Measurements from ENCODE around the gene GOLGA7B.

The GOLGA7B gene

DNA sequence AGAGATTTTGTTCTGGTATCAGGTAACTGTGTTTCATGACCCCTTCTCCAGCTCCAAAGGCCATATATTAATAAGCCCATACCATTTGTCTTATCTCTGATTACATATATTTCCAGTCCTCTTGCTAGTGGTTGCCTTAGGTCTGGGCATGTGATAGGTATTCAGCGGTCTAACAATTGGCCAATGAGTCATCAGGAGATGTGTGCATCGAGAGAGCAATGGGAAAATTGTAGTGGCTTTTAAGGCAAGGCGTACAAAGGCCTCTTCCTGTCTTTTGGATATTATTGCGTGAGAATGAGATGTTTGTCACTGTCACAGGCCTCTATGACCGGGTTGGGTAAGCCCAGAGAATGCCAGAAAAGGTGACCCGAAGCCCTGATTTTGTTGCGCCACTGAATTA lies 39.2 kb upstream of the GOLGA7B start:
- TF ChIP-seq SIN3A (IDR thresholded peaks at IDR 0.05; ENCODE audit: borderline replicate concordance, insufficient read depth, low read length) (no peak), POLR2AphosphoS5 (IDR thresholded peaks at IDR 0.05; ENCODE audit: low read depth, low read length) (no peak), FOXP2 (optimal IDR thresholded peaks at IDR 0.05; ENCODE audit: borderline replicate concordance, extremely low read depth, extremely low read length, insufficient read depth) (no peak), TAF1 (IDR thresholded peaks at IDR 0.05; ENCODE audit: borderline replicate concordance, insufficient read depth, low read length) (no peak)
- TF ChIP-seq, protein P1, sequence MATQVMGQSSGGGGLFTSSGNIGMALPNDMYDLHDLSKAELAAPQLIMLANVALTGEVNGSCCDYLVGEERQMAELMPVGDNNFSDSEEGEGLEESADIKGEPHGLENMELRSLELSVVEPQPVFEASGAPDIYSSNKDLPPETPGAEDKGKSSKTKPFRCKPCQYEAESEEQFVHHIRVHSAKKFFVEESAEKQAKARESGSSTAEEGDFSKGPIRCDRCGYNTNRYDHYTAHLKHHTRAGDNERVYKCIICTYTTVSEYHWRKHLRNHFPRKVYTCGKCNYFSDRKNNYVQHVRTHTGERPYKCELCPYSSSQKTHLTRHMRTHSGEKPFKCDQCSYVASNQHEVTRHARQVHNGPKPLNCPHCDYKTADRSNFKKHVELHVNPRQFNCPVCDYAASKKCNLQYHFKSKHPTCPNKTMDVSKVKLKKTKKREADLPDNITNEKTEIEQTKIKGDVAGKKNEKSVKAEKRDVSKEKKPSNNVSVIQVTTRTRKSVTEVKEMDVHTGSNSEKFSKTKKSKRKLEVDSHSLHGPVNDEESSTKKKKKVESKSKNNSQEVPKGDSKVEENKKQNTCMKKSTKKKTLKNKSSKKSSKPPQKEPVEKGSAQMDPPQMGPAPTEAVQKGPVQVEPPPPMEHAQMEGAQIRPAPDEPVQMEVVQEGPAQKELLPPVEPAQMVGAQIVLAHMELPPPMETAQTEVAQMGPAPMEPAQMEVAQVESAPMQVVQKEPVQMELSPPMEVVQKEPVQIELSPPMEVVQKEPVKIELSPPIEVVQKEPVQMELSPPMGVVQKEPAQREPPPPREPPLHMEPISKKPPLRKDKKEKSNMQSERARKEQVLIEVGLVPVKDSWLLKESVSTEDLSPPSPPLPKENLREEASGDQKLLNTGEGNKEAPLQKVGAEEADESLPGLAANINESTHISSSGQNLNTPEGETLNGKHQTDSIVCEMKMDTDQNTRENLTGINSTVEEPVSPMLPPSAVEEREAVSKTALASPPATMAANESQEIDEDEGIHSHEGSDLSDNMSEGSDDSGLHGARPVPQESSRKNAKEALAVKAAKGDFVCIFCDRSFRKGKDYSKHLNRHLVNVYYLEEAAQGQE (IDR thresholded peaks at IDR 0.05; ENCODE audit: insufficient read depth in 1 of 2, low read depth in 2 of 2, low read length in 2 of 2): no peak

DNA sequence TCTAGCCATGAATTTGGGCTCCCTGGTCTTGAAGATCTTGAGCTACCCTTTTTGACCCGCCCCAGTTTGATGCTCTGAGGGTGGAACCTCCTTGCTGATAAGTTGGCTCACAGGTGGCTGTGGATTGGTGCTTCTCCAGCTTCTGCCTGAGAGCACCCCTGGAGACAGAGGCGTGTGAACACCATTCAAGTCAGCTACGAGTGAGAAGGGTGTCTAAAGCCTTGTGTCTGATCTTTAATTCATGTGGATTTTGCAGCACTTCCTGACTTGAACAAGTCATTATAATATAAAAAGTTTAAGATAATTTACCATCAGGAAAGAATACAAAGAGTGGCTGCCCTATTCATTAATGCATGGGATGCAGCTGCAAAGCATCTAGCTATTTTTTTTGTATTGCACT lies 37.7 kb upstream of the GOLGA7B start:
- no peak for TF ChIP-seq FOXP2 (optimal IDR thresholded peaks at IDR 0.05; ENCODE audit: borderline replicate concordance, extremely low read depth, extremely low read length, insufficient read depth)
- TF ChIP-seq POLR2AphosphoS5 (IDR thresholded peaks at IDR 0.05; ENCODE audit: low read depth, low read length): no peak
- TF ChIP-seq, protein P1 (IDR thresholded peaks at IDR 0.05; ENCODE audit: insufficient read depth in 1 of 2, low read depth in 2 of 2, low read length in 2 of 2): no peak

DNA sequence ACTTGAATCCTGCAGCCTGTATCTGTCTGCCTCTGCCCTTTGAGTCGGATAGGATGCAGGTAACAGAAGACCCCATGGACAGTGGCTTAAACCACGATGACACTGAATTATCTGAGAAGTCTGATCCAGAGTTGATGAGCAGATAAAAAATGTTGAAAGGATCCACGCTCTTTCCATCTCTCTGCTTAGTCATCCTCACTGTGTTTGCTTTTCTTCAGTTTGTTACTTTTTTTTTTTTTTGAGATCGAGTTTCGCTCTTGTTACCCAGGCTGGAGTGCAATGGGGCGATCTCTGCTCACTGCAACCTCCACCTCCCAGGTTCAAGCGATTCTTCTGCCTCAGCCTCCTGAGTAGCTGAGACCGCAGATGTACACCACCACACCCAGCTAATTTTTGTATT lies 36.9 kb upstream of the GOLGA7B start:
- TF ChIP-seq, protein P1 (IDR thresholded peaks at IDR 0.05; ENCODE audit: insufficient read depth in 1 of 2, low read depth in 2 of 2, low read length in 2 of 2): no peak
- TF ChIP-seq TAF1 (IDR thresholded peaks at IDR 0.05; ENCODE audit: borderline replicate concordance, insufficient read depth, low read length): no peak

DNA sequence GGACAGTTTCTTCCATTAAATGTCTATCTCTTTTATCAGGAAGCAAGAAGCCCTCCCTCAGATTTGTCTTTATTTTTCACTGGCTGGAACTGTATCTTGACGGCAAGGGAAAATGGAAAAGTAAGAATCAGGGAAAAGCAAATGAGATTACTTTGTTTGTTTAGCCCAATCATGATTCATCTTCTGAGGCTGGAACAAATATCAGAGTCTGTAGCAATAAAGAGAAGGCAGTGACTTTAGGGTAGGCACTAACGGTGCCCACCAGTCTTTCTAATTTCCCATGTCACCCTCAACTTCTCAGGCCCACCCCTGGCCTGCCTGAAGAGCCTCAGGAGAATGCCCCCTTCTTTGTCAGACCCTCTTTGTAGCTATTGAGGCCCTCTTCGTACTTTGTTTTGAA lies 36.3 kb upstream of the GOLGA7B start:
- TF ChIP-seq TAF1 (IDR thresholded peaks at IDR 0.05; ENCODE audit: borderline replicate concordance, insufficient read depth, low read length): no peak
- TF ChIP-seq, protein P1 (IDR thresholded peaks at IDR 0.05; ENCODE audit: insufficient read depth in 1 of 2, low read depth in 2 of 2, low read length in 2 of 2): no peak
- TF ChIP-seq POLR2AphosphoS5 (IDR thresholded peaks at IDR 0.05; ENCODE audit: low read depth, low read length): no peak
- no peak for TF ChIP-seq SIN3A (IDR thresholded peaks at IDR 0.05; ENCODE audit: borderline replicate concordance, insufficient read depth, low read length)
- TF ChIP-seq FOXP2 (optimal IDR thresholded peaks at IDR 0.05; ENCODE audit: borderline replicate concordance, extremely low read depth, extremely low read length, insufficient read depth): no peak

DNA sequence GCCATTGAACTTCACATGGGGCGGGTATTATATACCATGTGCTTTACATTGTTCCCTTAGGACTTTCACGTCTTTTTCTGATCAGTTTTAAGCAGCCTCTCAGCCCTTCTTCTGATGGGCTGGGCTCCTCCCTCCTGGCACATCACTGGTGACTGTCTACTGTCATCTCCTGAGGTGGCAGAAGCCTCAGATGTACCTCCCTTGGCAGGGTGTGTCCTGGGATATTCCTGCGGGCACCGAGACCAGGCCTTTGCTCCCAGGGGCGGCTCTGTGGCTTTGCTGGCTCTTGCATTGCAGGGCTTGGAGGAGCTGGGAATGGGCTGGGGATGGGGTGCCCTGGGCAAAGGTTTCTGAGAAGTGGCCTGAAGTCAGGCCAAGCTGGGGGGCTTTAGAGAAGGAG lies 34.6 kb upstream of the GOLGA7B start:
- TF ChIP-seq TAF1 (IDR thresholded peaks at IDR 0.05; ENCODE audit: borderline replicate concordance, insufficient read depth, low read length) (no peak), FOXP2 (optimal IDR thresholded peaks at IDR 0.05; ENCODE audit: borderline replicate concordance, extremely low read depth, extremely low read length, insufficient read depth) (no peak), POLR2AphosphoS5 (IDR thresholded peaks at IDR 0.05; ENCODE audit: low read depth, low read length) (no peak), SIN3A (IDR thresholded peaks at IDR 0.05; ENCODE audit: borderline replicate concordance, insufficient read depth, low read length) (no peak)
- TF ChIP-seq, protein P1 (IDR thresholded peaks at IDR 0.05; ENCODE audit: insufficient read depth in 1 of 2, low read depth in 2 of 2, low read length in 2 of 2): no peak
